GM10248 (cell line): ENCODE measurements around the gene NUDT14.

ENCODE experiments used
- CTCF ChIA-PET: fragments of 300-600 bp; sonication (Branson Sonifier 250); formaldehyde crosslinking; extraction: SDS; loops from one replicate; lab custom pipeline; 2021; ENCODE audit warnings: antibody characterized with exemption; lab: Yijun Ruan, JAX
- POLR2A ChIA-PET: fragments of 350-650 bp; sonication (Branson Sonifier 250); formaldehyde crosslinking; extraction: SDS; loops from one replicate; lab custom pipeline; 2020; ENCODE audit warnings: antibody characterized with exemption; lab: Yijun Ruan, JAX
- DNase-seq: peaks from one replicate; pipeline ENCODE4 v3.0.0; 2012; ENCODE audit errors: extremely low spot score
- CTCF ChIP-seq: IDR thresholded peaks from 2 replicates; pipeline ENCODE4 v1.5.1; 2012; ENCODE audit warnings: mild to moderate bottlenecking, low read depth; ENCODE audit errors: extremely low read depth, missing control alignments, control extremely low read depth

Gene NUDT14

GRCh38 chr14:105123064-105123665 is 57.9 kb downstream of the NUDT14 start:
- DNase-seq = no peak
- POLR2A ChIA-PET = no interaction called here
- TF ChIP-seq CTCF = no peak
- CTCF ChIA-PET = no interaction called here
